H1 (cell line): Measurements from ENCODE around the gene AP1S1. TPM values are rescaled to one million over a fixed set of nuclear protein-coding genes. Genes with fewer than 3 reads are reported as not detected.

Source experiments
- CHD7 ChIP-seq: fragments of 300-600 bp; sonication (generic); IDR thresholded peaks from 2 replicates; pipeline ENCODE4 v1.7.1; 2012; ENCODE audit warnings: low read length, moderate library complexity, mild to moderate bottlenecking, inconsistent platforms; ENCODE audit not compliant: insufficient replicate concordance
- EGR1 ChIP-seq: IDR thresholded peaks from 2 replicates; pipeline ENCODE4 v1.6.1; 2011; ENCODE audit warnings: low read depth, low read length, borderline replicate concordance
- GABPA ChIP-seq: IDR thresholded peaks from 2 replicates; pipeline ENCODE4 v1.6.1; 2011; ENCODE audit warnings: mild to moderate bottlenecking, low read length, moderate library complexity, borderline replicate concordance; ENCODE audit not compliant: insufficient read depth
- ZNF274 ChIP-seq: IDR thresholded peaks from 2 replicates; pipeline ENCODE4 v1.7.0; 2012; ENCODE audit warnings: low read length, borderline replicate concordance; ENCODE audit errors: extremely low read depth
- polyA plus RNA-seq, 7 experiments: library from polyadenylated mRNA; depleted of rRNA in 3 of 7; stranded (reverse) in 5 of 7; unstranded in 2 of 7; fragments of >200 nt in 5 of 7; fragments of 200-250 nt in 2 of 7; gene quantifications; 1 replicate in 5 of 7; 2 replicates in 1 of 7; 4 replicates in 1 of 7; pipeline versions ENCODE4 v1.2.1 to v1.2.3, GENCODE V29; 2011 to 2013; ENCODE audit warnings: missing spikeins in 2 of 7, mixed read lengths in 2 of 7
- total RNA-seq: library from RNA; stranded (reverse); fragmentation: NEBNext Ultra II Directional; extraction: Animal tissue kit (Norgen Biotek cat#: 25700); gene quantifications from 2 replicates; pipeline ENCODE4 v1.2.1, GENCODE V29; 2021

Gene AP1S1
- total and polyA plus RNA-seq, 2 of the 8 experiments (the other 6 are each of a cell fraction or from before 2014, with no cell fraction given): 56.1 to 59.3 TPM

DNA sequence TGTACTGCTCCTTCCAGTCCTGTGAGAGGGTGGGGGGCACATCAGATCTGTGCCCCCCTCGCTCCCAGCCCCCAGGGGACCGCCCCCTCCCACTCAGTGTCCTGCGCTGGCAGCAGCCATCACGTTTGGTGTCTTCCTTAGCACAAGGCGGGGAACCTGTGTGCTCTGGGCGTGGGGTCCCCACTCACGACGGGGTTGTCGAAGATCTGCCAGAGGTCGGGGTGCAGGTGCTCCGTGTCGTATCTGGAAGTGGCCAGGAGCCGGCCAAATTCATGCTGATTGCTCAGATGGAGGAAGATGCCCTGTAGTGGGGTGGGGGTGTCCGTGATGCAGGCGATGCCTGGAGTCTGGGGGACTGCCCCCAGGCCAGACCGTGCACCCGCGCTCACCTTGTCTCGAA lies 55.9 kb downstream of the AP1S1 start (continued):
- no peak for TF ChIP-seq EGR1
- no peak for TF ChIP-seq GABPA
- TF ChIP-seq ZNF274: no peak
- no peak for TF ChIP-seq CHD7
- TF ChIP-seq, all 59 proteins: peak for 0
